ENCODE data around the gene RSF1. TPM values are rescaled to one million over a fixed set of nuclear protein-coding genes. Genes with fewer than 3 reads are reported as not detected.
A peak's percentile ranks its signal among the peaks of the same experiment; 100 is the strongest.

RSF1 gene, protein sequence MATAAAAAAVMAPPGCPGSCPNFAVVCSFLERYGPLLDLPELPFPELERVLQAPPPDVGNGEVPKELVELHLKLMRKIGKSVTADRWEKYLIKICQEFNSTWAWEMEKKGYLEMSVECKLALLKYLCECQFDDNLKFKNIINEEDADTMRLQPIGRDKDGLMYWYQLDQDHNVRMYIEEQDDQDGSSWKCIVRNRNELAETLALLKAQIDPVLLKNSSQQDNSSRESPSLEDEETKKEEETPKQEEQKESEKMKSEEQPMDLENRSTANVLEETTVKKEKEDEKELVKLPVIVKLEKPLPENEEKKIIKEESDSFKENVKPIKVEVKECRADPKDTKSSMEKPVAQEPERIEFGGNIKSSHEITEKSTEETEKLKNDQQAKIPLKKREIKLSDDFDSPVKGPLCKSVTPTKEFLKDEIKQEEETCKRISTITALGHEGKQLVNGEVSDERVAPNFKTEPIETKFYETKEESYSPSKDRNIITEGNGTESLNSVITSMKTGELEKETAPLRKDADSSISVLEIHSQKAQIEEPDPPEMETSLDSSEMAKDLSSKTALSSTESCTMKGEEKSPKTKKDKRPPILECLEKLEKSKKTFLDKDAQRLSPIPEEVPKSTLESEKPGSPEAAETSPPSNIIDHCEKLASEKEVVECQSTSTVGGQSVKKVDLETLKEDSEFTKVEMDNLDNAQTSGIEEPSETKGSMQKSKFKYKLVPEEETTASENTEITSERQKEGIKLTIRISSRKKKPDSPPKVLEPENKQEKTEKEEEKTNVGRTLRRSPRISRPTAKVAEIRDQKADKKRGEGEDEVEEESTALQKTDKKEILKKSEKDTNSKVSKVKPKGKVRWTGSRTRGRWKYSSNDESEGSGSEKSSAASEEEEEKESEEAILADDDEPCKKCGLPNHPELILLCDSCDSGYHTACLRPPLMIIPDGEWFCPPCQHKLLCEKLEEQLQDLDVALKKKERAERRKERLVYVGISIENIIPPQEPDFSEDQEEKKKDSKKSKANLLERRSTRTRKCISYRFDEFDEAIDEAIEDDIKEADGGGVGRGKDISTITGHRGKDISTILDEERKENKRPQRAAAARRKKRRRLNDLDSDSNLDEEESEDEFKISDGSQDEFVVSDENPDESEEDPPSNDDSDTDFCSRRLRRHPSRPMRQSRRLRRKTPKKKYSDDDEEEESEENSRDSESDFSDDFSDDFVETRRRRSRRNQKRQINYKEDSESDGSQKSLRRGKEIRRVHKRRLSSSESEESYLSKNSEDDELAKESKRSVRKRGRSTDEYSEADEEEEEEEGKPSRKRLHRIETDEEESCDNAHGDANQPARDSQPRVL (N-terminal part only)
- total RNA-seq: 10 to 100 TPM; 70.3 to 96.3 (median 73.1) TPM

GRCh38 chr11:77820565-77821348 is at the start of gene RSF1, which contains the start of gene AAMDC:
Gene RSF1, minus strand, starts transcription at chr11:77820722. Its CDS starts 8 bp downstream, at chr11:77820714.
Gene AAMDC, plus strand, starts transcription at chr11:77821144. Its CDS starts 21,353 bp downstream, at chr11:77842497.
- Histone ChIP-seq H3K4me3 (peak within 1 kb of the TSS; percentile 87 to 100 (median 98)), H3K9me3 (no peaks in the 10 kb centered on the region), H3K4me1 (peaks cover 56 to 71% (median 67%) of the 10 kb centered on the region in 4 donors), H3K36me3 (no peaks in the 10 kb centered on the region), H3K27me3 (no peaks in the 10 kb centered on the region), H3K27ac (replicated peaks in 1 of 4) (peak within 1 kb of the TSS; percentile 94 to 99 (median 98))
- intact Hi-C loops (cut with DNase I): loop anchor here (10.0 kb wide), 1 partner anchor 174 kb away; the partner anchor contains the start of gene INTS4
- WGBS: 0% methylated on average over 29 of the region's 64 CpGs
- TF ChIP-seq EP300 (IDR thresholded peaks at IDR 0.05): no peak
- peak; percentile 94 to 95 for TF ChIP-seq POLR2AphosphoS5 (IDR thresholded peaks at IDR 0.05)
- TF ChIP-seq, protein P1, sequence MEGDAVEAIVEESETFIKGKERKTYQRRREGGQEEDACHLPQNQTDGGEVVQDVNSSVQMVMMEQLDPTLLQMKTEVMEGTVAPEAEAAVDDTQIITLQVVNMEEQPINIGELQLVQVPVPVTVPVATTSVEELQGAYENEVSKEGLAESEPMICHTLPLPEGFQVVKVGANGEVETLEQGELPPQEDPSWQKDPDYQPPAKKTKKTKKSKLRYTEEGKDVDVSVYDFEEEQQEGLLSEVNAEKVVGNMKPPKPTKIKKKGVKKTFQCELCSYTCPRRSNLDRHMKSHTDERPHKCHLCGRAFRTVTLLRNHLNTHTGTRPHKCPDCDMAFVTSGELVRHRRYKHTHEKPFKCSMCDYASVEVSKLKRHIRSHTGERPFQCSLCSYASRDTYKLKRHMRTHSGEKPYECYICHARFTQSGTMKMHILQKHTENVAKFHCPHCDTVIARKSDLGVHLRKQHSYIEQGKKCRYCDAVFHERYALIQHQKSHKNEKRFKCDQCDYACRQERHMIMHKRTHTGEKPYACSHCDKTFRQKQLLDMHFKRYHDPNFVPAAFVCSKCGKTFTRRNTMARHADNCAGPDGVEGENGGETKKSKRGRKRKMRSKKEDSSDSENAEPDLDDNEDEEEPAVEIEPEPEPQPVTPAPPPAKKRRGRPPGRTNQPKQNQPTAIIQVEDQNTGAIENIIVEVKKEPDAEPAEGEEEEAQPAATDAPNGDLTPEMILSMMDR (IDR thresholded peaks at IDR 0.05): peak; percentile 65 to 75 (median 68)
- DNase-seq (ENCODE audit: extremely low spot score): peak; percentile 100

DNA sequence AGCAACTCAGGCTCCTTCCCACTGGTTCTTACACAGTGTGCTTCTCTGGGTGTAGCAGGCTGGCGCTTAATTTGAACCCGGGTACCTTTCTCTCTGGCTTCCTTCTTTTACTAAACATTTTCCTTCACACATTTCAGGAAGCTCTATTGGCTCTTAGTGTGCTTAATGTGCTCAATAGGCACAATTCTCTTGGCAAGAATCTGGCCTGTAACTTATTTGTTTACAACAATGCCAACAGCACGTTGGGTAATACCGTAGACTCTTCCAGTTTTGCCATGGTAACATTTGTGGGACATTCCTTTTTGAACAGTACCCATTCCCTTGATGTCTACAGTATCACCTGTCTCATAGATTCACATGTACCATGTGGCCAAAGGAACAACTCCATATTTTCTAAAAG is 48.2 kb upstream of the RSF1 start:
- Histone ChIP-seq H3K36me3 (peaks cover 8 to 59% (median 44%) of the 10 kb centered on the region in 4 donors), H3K4me1 (peaks cover 0 to 8% (median 5%) of the 10 kb centered on the region in 4 donors), H3K9me3 (no peaks in the 10 kb centered on the region), H3K27ac (replicated peaks in 1 of 4) (no peak overlapping the region), H3K4me3 (no peak overlapping the region), H3K27me3 (no peaks in the 10 kb centered on the region)
- TF ChIP-seq EP300 (IDR thresholded peaks at IDR 0.05) (no peak), POLR2AphosphoS5 (IDR thresholded peaks at IDR 0.05) (no peak), POLR2A (IDR thresholded peaks at IDR 0.05; ENCODE audit: low read depth) (no peak)
- TF ChIP-seq, protein P1 (IDR thresholded peaks at IDR 0.05): no peak
- WGBS: 94% methylated on average over 4 of the region's 4 CpGs
- intact Hi-C loops (cut with DNase I): no loop called here
- no peak for DNase-seq (ENCODE audit: extremely low spot score)

GRCh38 chr11:77866336-77866735 is 45.8 kb upstream of the RSF1 start:
- TF ChIP-seq POLR2A (IDR thresholded peaks at IDR 0.05; ENCODE audit: low read depth): no peak
- TF ChIP-seq EP300 (IDR thresholded peaks at IDR 0.05): no peak
- TF ChIP-seq, protein P1 (IDR thresholded peaks at IDR 0.05): no peak
- no peak for TF ChIP-seq POLR2AphosphoS5 (IDR thresholded peaks at IDR 0.05)
- H3K36me3 ChIP-seq: peaks cover 8 to 52% (median 45%) of the 10 kb centered on the region in 4 donors
- H3K4me1 ChIP-seq: peaks cover 0 to 6% (median 4%) of the 10 kb centered on the region in 4 donors
- H3K4me3 ChIP-seq: no peak overlapping the region
- no peaks in the 10 kb centered on the region for H3K27me3 ChIP-seq
- H3K27ac ChIP-seq (replicated peaks in 1 of 4): no peak overlapping the region
- WGBS: 91% methylated on average over 1 of the region's 1 CpG
- intact Hi-C loops (cut with DNase I): no loop called here
- H3K9me3 ChIP-seq: no peaks in the 10 kb centered on the region
- DNase-seq (ENCODE audit: extremely low spot score): no peak

Data from esophagus muscularis mucosa (tissue), 4 donors.